ENCODE measurements around the gene MRGPRF. TPM values are rescaled to one million over a fixed set of nuclear protein-coding genes. Genes with fewer than 3 reads are reported as not detected.

Gene MRGPRF, protein sequence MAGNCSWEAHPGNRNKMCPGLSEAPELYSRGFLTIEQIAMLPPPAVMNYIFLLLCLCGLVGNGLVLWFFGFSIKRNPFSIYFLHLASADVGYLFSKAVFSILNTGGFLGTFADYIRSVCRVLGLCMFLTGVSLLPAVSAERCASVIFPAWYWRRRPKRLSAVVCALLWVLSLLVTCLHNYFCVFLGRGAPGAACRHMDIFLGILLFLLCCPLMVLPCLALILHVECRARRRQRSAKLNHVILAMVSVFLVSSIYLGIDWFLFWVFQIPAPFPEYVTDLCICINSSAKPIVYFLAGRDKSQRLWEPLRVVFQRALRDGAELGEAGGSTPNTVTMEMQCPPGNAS
- 4.9 TPM for total RNA-seq
- long read RNA-seq, transcript MRGPRF-201 (3 exons, 2,295 nt), result major isoform, 10 of 12 reads
- long read RNA-seq, partial matches to known transcripts, result 2 of 12 reads
- long read RNA-seq, other reads (novel, unspliced or antisense), result 0 of 12 reads

DNA sequence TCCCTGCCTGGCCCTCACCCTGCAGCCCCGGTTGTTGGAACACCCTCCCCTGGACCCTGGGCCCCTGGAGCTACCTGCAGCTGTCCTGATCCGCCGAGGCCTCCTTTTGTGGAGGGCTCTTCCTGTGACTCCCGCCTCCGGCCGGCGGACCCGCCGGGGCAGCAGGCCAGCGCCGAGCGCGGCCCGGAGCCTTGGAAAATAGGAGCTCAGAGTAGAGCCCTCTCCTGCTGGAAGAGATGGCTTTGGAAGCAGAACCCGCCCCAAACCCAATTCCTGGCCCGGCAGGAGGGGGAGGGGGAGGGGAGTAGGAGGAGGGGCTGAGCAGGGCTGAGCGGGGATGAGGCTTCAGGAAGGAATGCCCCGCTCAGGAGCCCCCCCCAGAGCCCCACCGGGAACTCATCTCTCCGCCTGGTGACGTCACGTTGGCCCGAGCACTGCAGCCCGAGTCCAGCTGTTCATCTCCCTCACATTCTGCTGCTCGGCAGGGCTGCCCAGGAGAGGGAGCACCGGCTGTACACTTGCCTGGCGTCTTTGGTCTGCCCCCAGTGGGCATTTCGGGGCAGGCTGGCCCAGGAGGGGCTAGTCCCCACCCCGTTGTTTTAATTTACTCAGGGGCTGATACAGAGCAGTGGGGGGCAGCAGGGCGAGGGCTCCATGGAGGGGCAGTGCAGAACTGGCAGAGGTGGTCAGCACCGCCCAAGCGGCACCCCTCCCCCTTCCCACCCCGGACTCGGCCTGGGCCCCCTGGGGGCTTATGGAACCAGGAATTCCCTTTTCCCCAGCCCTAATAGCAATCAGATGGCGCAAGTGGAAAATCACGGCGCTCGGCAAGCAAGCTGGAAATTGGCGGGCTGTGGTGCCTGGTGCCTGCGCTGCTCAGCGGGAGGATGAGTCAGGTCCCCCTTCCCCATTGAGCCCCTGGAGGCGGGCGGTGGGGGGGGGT is at the start of gene MRGPRF:
MRGPRF (minus strand) TSS at position 238 of the 943 bp plus-strand sequence. CDS start 3,345 bp downstream, outside the sequence.
- intact Hi-C loops (cut with DNase I), result no loop called here
- DNase-seq, result peak; percentile 95
- peak; percentile 76 for ATAC-seq (ENCODE audit: poor library complexity)

DNA sequence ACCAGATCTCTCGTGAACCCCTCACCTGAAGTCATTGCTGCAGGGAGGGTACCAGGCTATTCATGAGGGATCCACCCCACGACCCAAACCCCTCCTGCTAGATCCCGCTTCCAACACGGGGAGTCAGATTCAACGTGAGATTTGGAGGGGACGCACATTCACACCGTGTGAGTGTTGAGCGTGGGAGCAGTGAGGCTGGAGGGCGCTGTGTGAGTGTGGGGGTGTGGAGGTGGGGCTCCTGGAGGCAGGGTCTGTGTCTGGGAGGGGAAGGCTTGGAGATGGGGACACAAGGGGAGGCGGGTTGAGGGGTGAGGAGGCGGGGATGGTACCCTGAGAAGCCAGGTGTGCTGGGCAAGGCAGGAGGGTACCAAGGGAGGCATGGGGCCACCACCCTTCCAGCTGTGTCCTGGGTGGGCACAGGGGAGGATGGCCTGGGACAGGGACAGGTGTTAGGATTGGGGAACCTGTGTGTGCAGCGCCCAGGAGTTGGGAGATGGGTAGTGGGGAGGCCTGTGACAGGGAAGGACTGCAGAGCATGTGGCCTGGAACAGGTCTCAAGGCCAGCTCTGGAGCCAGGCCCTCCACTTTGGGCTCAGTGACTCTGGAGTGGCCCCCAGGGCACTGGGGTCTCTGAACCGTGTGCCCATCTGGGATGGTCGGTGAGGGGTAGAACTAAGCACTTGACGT is 49.3 kb upstream of the MRGPRF start:
- DNase-seq (no peak), ATAC-seq (ENCODE audit: poor library complexity) (no peak)
- intact Hi-C loops (cut with DNase I), result no loop called here

DNA sequence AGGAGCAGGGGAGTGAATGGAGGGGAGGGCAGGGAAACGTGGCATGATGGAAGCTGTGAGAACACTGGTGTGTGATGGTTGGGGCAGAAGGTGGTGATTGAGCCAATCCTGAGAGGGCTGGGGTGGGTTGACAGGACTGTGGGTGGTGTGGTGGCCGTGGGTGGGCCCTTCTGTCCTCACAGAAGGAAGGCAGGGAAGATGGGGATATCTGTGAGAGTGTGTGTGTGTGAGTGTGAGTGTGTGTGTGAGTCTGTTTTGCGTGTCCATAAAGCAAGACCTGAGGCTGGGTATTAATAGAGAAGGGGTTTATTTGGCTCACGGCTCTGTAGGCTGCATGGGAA is 48.6 kb upstream of the MRGPRF start:
- DNase-seq (no peak), ATAC-seq (ENCODE audit: poor library complexity) (no peak)
- intact Hi-C loops (cut with DNase I), result no loop called here

DNA sequence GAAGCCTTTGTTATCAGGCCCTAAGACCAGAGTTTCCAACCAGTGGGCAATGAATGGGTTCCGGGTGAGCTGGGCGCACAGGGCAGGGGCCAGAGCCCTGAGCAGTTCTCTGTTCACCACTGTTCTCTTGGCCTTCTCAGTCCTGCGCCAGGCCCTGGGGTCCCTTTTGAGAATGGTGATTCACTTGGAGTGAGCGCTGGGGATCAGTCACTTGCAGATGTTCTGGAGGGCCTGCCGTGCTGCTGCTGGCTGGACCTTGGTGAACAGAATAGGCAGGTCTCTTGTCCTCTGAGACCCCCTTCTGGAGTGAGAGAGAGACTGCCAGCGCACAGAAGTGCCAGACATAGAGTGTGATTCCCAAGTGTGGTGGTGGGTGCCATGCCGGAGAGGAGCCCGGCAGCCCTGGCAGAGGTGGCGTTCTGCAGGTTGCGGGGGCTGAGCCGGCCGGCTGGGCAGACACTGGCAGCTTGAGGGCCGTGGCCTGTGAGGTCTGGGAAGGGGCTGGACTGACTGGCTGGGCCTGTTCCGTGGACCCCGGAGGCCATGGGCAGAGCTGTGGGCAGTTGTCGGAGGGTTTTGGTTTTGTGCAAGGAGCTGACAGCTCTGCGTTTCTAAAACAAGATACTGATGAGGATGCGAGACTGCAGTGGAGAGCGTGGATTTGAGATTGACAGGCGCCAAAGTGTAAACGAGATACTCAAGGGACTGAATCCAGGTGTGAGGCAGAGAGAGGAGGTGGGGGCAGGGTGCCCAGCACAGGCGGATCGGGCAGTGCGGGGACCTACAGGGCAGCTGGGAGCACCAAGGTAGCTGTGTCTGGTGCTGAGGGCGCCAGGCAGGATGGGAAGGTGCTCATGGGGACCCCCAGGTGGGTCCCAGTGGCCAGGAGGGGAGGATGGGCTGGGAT is 48.0 kb upstream of the MRGPRF start:
- ATAC-seq (ENCODE audit: poor library complexity) (no peak), DNase-seq (no peak)
- intact Hi-C loops (cut with DNase I), result no loop called here

DNA sequence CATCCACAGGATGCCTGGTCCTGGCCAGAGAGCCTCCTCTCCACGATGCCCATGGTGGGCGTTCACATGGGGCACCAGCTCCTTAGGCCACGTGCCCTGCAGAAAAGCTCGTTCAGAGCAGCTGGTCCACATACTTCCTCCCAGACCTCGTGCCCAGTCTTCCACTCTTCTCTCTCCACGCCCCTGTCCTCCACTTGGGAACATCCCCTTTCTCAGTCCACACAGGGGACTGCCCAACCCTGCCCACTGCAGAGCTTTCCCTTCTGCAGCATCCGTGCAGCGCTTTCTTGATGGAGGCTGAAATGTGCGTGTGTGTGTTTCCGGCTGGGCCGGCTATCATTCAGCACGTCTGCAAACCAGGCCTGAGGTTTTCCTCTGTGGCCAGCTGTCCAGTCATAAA is 46.9 kb upstream of the MRGPRF start:
- intact Hi-C loops (cut with DNase I), result no loop called here
- ATAC-seq (ENCODE audit: poor library complexity), result no peak
- no peak for DNase-seq

DNA sequence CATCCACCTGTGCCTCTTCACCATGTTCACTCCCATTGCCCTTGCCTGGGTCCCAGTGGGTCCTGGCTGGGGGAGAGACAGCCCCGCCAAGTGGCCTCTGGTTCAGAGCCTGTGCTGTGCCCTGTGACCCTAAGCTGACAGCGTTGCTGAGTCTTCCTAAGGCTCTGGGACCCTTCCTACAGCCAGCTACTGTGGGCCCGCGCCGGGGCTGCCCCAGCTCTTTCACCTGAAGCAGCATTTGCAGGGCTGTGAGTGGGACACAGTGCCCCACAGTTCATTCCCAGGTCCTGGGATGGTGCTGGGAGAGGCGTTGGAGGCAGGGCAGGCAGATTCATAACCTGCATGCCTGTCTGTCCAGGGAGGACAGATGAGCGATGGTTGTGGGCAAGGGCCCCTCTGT is 46.4 kb upstream of the MRGPRF start:
- DNase-seq, result no peak
- intact Hi-C loops (cut with DNase I), result no loop called here
- no peak for ATAC-seq (ENCODE audit: poor library complexity)

DNA sequence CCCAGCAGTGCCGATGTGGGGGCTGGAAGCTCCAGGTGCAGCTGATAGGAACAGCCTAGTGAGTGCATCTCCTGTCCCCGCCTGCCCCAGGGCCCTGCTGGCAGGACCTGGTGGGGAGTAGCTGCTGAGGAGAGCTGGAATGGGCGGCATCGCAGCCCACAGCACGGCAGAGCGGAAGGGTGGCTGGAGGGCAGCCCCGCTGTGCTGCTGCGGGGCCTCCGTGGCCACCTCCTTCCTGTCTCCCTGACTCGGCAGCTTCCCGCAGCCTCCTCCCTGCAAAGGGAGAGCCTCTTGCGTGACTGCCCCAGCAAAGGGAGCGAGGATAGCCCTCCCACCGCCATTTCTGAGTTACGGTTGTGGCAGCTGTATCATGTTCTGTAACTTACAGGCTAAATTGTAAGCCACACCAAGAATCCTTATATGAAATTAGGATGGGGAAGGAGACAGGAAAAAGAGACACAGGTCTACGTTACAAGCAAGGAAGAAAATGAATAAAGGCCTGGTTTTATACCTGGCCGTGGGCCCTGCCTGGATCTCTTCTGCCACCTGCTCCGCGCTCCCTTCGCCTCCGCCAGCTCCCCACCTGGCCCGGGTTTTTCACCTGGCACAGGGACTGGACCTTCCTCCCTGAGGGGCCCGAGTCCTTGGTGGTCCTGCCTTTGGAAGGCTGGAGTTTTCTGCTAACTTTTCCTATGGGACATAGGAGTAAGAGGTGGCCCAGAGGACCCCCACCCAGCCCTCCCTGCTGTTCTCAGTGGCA is 45.6 kb upstream of the MRGPRF start:
- ATAC-seq (ENCODE audit: poor library complexity) (no peak), DNase-seq (no peak)
- intact Hi-C loops (cut with DNase I), result no loop called here

DNA sequence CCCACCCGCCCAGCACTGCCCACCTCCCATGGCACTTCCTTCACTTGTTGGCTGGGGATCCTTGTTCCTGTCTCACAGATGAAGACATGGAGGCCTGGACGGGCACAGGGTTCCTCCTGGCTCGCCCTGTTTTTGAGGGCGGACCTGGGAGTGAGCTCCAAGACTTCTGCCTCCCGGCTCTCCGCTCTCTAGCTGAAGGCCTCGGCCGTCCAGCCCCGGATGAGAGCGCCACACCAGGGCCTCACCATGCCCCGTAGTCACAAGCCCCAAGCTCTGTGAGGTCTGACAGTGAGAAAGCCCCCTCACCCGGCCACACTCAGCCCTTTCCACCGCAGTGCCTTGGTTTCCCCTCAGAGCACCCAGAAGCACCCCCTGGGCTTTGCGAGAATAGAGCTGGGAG is 44.8 kb upstream of the MRGPRF start:
- DNase-seq (no peak), ATAC-seq (ENCODE audit: poor library complexity) (no peak)
- intact Hi-C loops (cut with DNase I), result no loop called here

DNA sequence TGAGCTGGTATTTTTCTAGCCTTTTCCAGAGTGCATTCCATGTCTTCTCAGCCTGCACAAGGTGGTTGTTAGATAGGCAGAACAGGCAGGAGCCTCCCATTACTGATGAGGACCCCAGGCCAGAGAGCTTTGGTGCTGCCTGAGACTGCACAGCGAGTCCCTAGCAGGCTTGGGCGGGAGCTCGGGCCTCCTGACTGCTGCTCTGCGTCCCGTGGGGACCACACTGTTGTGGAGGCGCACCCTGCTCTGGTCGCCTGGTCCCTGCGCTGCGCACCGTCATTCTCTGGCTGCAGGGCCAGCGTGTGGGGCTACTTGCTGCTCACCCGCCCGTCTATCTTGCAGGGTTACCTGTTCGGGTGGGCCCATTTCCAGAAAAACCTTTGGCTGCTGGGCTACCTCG is 44.2 kb upstream of the MRGPRF start:
- no peak for ATAC-seq (ENCODE audit: poor library complexity)
- intact Hi-C loops (cut with DNase I), result no loop called here

DNA sequence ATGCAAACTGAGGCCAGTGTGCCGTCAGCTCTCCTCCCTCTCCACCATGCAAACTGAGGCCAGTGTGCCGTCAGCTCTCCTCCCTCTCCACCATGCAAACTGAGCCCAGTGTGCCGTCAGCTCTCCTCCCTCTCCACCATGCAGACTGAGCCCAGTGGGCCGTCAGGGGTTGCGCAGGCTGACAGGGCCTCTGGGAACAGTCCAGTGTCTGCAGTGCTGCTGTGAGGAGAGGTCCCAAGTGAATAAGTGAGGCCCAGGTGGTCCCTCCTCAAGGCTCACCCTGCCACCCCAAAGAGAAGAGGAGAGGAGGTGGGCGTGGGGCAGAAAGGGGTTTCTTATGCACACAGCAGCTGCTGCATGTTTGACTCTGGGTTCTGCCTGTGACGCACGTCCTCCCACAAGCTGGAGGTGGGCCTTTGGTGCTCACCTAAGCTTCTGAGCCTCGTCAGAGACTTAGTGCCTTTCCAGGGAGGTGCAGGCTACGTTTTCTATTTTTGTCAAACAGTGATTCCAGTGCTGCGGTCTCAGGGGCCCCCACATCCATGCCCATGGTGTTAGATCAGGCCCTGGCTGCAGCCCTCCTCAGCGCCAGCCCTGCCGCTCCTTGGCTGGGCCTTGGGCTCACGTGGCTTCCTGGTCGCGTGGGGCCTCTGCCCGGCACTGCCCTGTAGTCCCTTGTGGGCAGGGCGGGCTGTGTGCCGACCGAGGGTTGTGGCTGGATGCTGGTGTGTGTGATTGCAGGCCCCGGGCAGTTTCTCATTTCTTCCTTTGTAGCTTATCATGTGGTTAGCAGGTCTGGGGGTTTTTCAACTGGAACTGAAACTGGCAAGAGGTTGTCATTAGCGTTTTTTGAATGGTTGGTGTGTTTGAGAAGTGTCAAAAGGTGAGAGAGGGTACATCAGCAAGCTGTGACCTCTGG is 42.8 kb upstream of the MRGPRF start:
- ATAC-seq (ENCODE audit: poor library complexity), result peak; percentile 39
- peak; percentile 72 for DNase-seq
- intact Hi-C loops (cut with DNase I), result no loop called here

More for the DNA sequence above, 44.2 kb upstream of the MRGPRF start:
- no peak for DNase-seq

DNA sequence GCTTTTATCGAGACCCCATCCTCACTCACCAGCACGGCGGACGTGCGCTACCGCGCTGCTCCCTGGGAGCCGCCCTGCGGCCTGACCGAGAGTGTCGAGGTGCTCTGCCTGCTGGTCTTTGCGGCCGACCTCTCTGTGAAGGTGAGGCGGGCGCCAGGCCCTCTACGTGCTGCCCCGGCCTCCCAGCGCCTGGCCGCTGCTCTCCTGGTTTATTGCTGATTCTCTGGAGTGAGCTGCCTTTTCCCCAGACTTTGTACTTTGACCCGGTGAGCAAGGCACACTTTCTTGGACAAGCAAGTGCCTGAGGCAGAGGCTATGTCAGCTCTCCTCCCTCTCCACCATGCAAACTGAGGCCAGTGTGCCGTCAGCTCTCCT is 42.2 kb upstream of the MRGPRF start:
- ATAC-seq (ENCODE audit: poor library complexity), result no peak
- DNase-seq, result no peak
- intact Hi-C loops (cut with DNase I), result no loop called here

DNA sequence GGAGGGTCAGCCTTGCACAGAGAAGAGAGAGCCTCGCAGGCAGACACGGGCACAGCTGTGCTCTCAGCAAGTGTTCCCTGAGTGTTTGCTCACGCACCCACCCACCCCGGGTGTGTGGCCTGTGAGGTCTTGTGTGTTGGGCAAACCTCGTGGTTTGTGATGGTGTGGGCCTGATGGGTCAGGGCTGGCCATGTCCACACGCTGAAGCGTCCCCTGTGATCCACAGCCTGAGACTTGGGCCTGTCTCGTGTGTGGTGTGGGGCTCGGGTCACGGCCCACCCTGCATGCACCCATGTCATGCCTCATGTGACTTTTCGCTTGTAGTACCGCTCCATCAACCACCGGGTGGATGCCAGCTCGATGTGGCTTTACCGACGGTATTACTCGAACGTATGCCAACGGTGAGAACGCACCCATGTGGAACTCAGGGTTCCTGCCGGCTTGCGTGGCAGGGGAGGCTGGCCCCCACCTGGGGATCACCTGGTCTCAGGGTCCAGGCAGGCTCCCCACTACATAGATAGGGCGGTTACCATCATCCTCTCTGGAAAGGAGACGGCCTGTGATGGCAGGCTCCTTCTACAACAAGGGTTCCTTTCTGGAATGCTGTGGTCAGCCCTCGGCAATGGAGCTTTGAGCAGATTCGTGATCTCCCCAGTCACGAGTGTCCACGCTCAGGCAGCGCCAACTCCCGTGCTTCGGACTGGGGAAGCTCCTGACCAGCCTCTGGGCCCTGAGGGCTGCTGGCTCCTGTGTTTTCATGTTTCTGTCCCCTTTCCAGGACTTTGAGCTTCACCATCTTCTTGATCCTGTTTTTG is 41.6 kb upstream of the MRGPRF start:
- intact Hi-C loops (cut with DNase I), result no loop called here
- ATAC-seq (ENCODE audit: poor library complexity) (no peak), DNase-seq (no peak)

DNA sequence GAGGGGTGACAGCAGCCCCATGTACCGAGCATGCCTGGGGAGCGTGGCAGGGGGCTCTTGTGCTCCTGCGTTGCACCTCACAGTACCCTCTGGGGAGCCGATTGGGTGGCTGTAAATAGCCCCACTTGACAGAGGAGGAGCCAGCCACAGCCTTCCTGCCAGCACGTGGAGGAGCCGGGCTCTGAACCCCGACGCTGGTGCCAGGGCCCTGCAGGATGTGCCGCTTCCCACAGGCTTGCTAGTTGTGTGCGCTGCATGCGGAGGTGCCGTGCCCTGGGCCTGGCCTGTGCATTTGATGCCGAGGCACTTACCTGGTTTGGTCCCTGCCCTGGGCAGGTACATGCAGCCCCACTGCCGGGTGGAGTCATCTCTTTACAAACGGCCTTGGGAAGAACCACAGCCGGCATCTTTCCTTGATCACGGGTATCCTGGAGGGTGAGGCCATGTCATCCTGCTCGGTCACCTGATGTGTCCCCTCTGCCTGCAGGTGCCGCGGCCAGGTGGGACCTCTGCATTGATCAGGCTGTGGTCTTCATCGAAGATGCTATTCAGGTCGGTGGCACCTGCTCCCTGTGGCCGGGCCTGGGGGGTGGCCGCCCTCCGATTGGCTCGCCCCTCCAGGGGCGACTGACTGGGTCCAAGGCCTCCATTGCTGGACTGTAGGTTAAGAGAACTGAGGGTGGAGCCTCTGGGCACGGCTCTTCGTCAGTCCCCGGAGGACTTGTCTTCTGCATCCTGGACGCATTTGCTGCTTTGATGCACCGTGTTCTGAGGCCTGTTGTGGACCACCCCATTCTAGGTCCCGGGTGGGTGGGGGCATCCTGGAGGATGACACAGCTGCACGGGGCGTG is 40.7 kb upstream of the MRGPRF start:
- ATAC-seq (ENCODE audit: poor library complexity), result peak; percentile 15
- intact Hi-C loops (cut with DNase I), result no loop called here
- no peak for DNase-seq

DNA sequence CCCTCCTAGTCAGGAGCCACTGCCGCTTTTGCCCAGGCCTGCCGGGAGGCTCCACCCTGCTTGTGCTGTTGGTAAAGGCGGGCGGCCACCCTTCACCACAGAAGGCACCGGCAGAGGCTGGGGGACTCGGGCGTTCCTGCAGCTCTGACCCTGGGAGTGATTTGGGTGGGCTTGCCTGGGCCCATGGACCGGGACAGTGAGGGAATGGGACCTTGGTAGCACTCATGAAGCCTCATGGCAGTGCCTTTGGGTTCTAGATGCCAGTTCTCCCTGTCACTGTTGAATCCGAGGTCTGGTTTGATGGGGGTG is 40.1 kb upstream of the MRGPRF start:
- intact Hi-C loops (cut with DNase I), result no loop called here
- DNase-seq (no peak), ATAC-seq (ENCODE audit: poor library complexity) (no peak)

Data from Right ventricle myocardium superior (tissue), 1 donor.